Liver (tissue), 3 donors: Measurements from ENCODE around the gene LMTK2.

ENCODE experiments used
- CTCF ChIP-seq: fragments of 150-350 bp; IDR thresholded peaks from 2 replicates; pipeline ENCODE4 v1.5.1; 2017; ENCODE audit warnings: improper control_type of control experiment, low read depth, low read length; ENCODE audit not compliant: missing input control
- EGR1 ChIP-seq, 2 donors: IDR thresholded peaks; 2 replicates each; pipeline ENCODE4 v1.6.1; 2016 to 2018; ENCODE audit warnings: antibody characterized with exemption in 2 of 2, low read depth in 2 of 2
- GABPA ChIP-seq, 2 donors: IDR thresholded peaks in 1 of 2; conservative IDR thresholded peaks in 1 of 2; 2 replicates each; pipeline ENCODE4 v1.6.1; 2016; ENCODE audit warnings: antibody characterized with exemption in 2 of 2, mild to moderate bottlenecking in 1 of 2, moderate library complexity in 1 of 2
- NR2F2 ChIP-seq: IDR thresholded peaks from 2 replicates; pipeline ENCODE4 v1.6.1; 2016; ENCODE audit warnings: antibody characterized with exemption
- RXRA ChIP-seq, 2 donors: IDR thresholded peaks; 2 replicates each; pipeline ENCODE4 v1.6.1; 2017 to 2018; ENCODE audit warnings: antibody characterized with exemption in 2 of 2, mild to moderate bottlenecking in 1 of 2
- TAF1 ChIP-seq: conservative IDR thresholded peaks from 2 replicates; pipeline ENCODE4 v1.6.1; 2016; ENCODE audit warnings: antibody characterized with exemption, mild to moderate bottlenecking
- ZBTB33 ChIP-seq: IDR thresholded peaks from 2 replicates; pipeline ENCODE4 v1.6.1; 2016; ENCODE audit warnings: antibody characterized with exemption
- donor health status: healthy.
- donor health status: healthy.

GRCh38 chr7:98168181-98168903 lies 61.7 kb downstream of the LMTK2 start:
- TF ChIP-seq CTCF = peak; percentile 80
- TF ChIP-seq EGR1 (IDR thresholded peaks at IDR 0.05; ENCODE audit: low read depth in 2 of 2) = no peak
- TF ChIP-seq ZBTB33 = no peak
- no peak for TF ChIP-seq GABPA (IDR thresholded peaks at IDR 0.05 in 1 of 2, conservative IDR thresholded peaks at IDR 0.05 in 1 of 2)
- TF ChIP-seq RXRA (IDR thresholded peaks at IDR 0.05) = peak; percentile 64 to 65
- TF ChIP-seq TAF1 = no peak
- TF ChIP-seq NR2F2 = no peak
